Endothelial cell of umbilical vein (primary cell): ENCODE data around the gene RAMAC. TPM values are rescaled to one million over a fixed set of nuclear protein-coding genes. Genes with fewer than 3 reads are reported as not detected.

Source experiments
- BruUV-seq: library from RNA; stranded (reverse); fragments of 400-500 nt; replicated peaks from 2 replicates; lab custom pipeline; 2021; lab: Mats Ljungman, UMichigan
- CTCF ChIA-PET: fragments of 300-600, 350-600 bp; sonication (Branson Sonifier 250); formaldehyde crosslinking; loops from one replicate; lab custom pipeline; 2021; ENCODE audit warnings: antibody characterized with exemption, inconsistent platforms; lab: Charles Lee
- POLR2A ChIA-PET: fragments of 300-600, 350-600 bp; sonication (Branson Sonifier 250); formaldehyde crosslinking; loops from one replicate; lab custom pipeline; 2021; ENCODE audit warnings: antibody characterized with exemption, inconsistent platforms; lab: Charles Lee
- DNase-seq: peaks from one replicate; pipeline ENCODE4 v3.0.0-alpha.2; 2011; ENCODE audit warnings: low read depth, low spot score
- FAIRE-seq: peaks from 2 replicates; lab custom pipeline; 2011; peaks lifted over from hg19 to GRCh38; lab: Jason Lieb, UNC
- H2AFZ ChIP-seq: 2 replicates; pipeline ENCODE4 v1.6.0; 2012; ENCODE audit warnings: low read depth, low read length, control low read depth, inconsistent platforms
- H3K27ac ChIP-seq: 2 replicates; pipeline ENCODE4 v1.5.1; 2011; ENCODE audit warnings: low read depth, mild to moderate bottlenecking, control low read depth, low read length, moderate library complexity; ENCODE audit not compliant: insufficient read depth
- H3K27me3 ChIP-seq, 2 experiments: 2 replicates each; pipeline versions ENCODE4 v1.6.0 to v1.6.1; 2011; ENCODE audit warnings: low read length in 2 of 2, mixed read lengths in 1 of 2; ENCODE audit not compliant: control insufficient read depth in 2 of 2, insufficient read depth in 2 of 2
- H3K36me3 ChIP-seq, 2 experiments: 2 replicates in 1 of 2; 3 replicates in 1 of 2; pipeline ENCODE4 v1.5.1; 2011; ENCODE audit warnings: low read length in 2 of 2, mild to moderate bottlenecking in 1 of 2, moderate library complexity in 1 of 2; ENCODE audit not compliant: control insufficient read depth in 2 of 2, insufficient read depth in 2 of 2; ENCODE audit errors: extremely low read depth in 1 of 2
- H3K4me1 ChIP-seq: 3 replicates; pipeline ENCODE4 v1.5.1; 2011; ENCODE audit warnings: mild to moderate bottlenecking, low read length; ENCODE audit not compliant: control insufficient read depth, insufficient read depth; ENCODE audit errors: extremely low read depth
- H3K4me2 ChIP-seq: 2 replicates; pipeline ENCODE4 v1.6.1; 2011; ENCODE audit warnings: low read length, control low read depth, mixed read lengths; ENCODE audit not compliant: insufficient read depth
- H3K4me3 ChIP-seq, 3 experiments: fragments of 200-600 bp in 1 of 3; sonication (generic), shearing (Covaris generic) in 1 of 3; replicated peaks in 1 of 3; 2 replicates each; pipeline ENCODE4 v1.5.1; 2011 to 2016; ENCODE audit warnings: control low read depth in 3 of 3, low read length in 3 of 3, mild to moderate bottlenecking in 2 of 3, inconsistent platforms in 1 of 3, low read depth in 1 of 3, moderate library complexity in 1 of 3; ENCODE audit not compliant: insufficient read depth in 1 of 3
- H3K79me2 ChIP-seq: 2 replicates; pipeline ENCODE4 v1.6.0; 2012; ENCODE audit warnings: low read length, inconsistent platforms; ENCODE audit not compliant: control insufficient read depth, insufficient read depth
- H3K9ac ChIP-seq: replicated peaks from 2 replicates; pipeline ENCODE3; 2011; ENCODE audit warnings: low read length, control low read depth; ENCODE audit not compliant: insufficient read depth; ENCODE audit errors: extremely low read depth
- H3K9me1 ChIP-seq: replicated peaks from 3 replicates; pipeline ENCODE4 v1.6.0; 2011; ENCODE audit warnings: mild to moderate bottlenecking, low read length; ENCODE audit not compliant: control insufficient read depth, insufficient read depth; ENCODE audit errors: extremely low read depth
- H3K9me3 ChIP-seq: replicated peaks from 2 replicates; pipeline ENCODE4 v1.5.1; 2012; ENCODE audit warnings: low read length, inconsistent platforms; ENCODE audit not compliant: control insufficient read depth, insufficient read depth
- H4K20me1 ChIP-seq: replicated peaks from 2 replicates; pipeline ENCODE3; 2011; ENCODE audit warnings: mild to moderate bottlenecking, low read length; ENCODE audit not compliant: control insufficient read depth, insufficient read depth; ENCODE audit errors: extremely low read depth
- EZH2 ChIP-seq: IDR thresholded peaks from 2 replicates; pipeline ENCODE4 v1.6.1; 2012; ENCODE audit warnings: borderline replicate concordance, low read depth, mild to moderate bottlenecking, moderate library complexity, low read length, inconsistent platforms; ENCODE audit not compliant: severe bottlenecking
- FOS ChIP-seq: IDR thresholded peaks from 2 replicates; pipeline ENCODE4 v1.6.1; 2011; ENCODE audit warnings: mild to moderate bottlenecking, low read length, moderate library complexity, borderline replicate concordance; ENCODE audit not compliant: insufficient read depth
- GATA2 ChIP-seq: IDR thresholded peaks from 2 replicates; pipeline ENCODE4 v1.7.0; 2011; ENCODE audit warnings: low read depth, mild to moderate bottlenecking, moderate library complexity, mixed read lengths, low read length; ENCODE audit not compliant: insufficient read length, insufficient read depth
- JUN ChIP-seq: IDR thresholded peaks from 2 replicates; pipeline ENCODE4 v1.6.1; 2011; ENCODE audit warnings: borderline replicate concordance, low read depth; ENCODE audit not compliant: insufficient read length, insufficient read depth
- MYC ChIP-seq: IDR thresholded peaks from one replicate; pipeline ENCODE4 v1.6.1; 2011; ENCODE audit warnings: mild to moderate bottlenecking, low read depth, low read length
- POLR2A ChIP-seq: IDR thresholded peaks from 2 replicates; pipeline ENCODE4 v1.6.1; 2012; ENCODE audit warnings: low read depth, mild to moderate bottlenecking, control low read depth, low read length
- POLR2AphosphoS5 ChIP-seq: IDR thresholded peaks from 2 replicates; pipeline ENCODE4 v1.6.1; 2012; ENCODE audit warnings: low read depth, mild to moderate bottlenecking, control low read depth, low read length, moderate library complexity; ENCODE audit not compliant: insufficient read depth
- dilution Hi-C: fragments of 300-500 bp; cut with MboI; formaldehyde crosslinking; loops from one replicate; pipeline ENCODE4 v1.15.0; 2019; ENCODE audit warnings: low sequenced_read_pairs; ENCODE audit not compliant: extremely low pct_ligation_motif_present
- intact Hi-C: fragments of 100-400 bp; cut with micrococcal nuclease; formaldehyde crosslinking; loops from one replicate; pipeline ENCODE4 v1.10.0; 2022
- polyA plus RNA-seq, 4 experiments: library from polyadenylated mRNA; depleted of rRNA in 3 of 4; stranded (reverse) in 3 of 4; unstranded in 1 of 4; fragments of >200 nt; gene quantifications; 2 replicates each; pipeline versions ENCODE4 v1.2.1 to v1.2.3, GENCODE V29; 2011 to 2012; ENCODE audit warnings: missing spikeins in 1 of 4
- total RNA-seq: library from RNA; stranded (reverse); gene quantifications from 2 replicates; pipeline ENCODE4 v1.2.3, GENCODE V29; 2021
- TF ChIP-seq, protein P1 (sequence below), 2 donors: IDR thresholded peaks; 1 replicate in 1 of 2; 2 replicates in 1 of 2; pipeline ENCODE4 v1.5.1; 2011; ENCODE audit warnings: low read length in 2 of 2, mild to moderate bottlenecking in 2 of 2, moderate library complexity in 2 of 2, control low read depth in 1 of 2, inconsistent platforms in 1 of 2, low read depth in 1 of 2; ENCODE audit not compliant: insufficient read depth in 1 of 2; ENCODE audit errors: extremely low read depth in 1 of 2
- TF ChIP-seq, protein P2 (sequence below): IDR thresholded peaks from 2 replicates; pipeline ENCODE4 v1.6.1; 2011; ENCODE audit not compliant: insufficient read depth, insufficient read length

The RAMAC gene
- total and polyA plus RNA-seq, 2 donors (not counting 3 experiments of a cell fraction or from before 2014, with no cell fraction given): 12.5 to 14.1 TPM

DNA sequence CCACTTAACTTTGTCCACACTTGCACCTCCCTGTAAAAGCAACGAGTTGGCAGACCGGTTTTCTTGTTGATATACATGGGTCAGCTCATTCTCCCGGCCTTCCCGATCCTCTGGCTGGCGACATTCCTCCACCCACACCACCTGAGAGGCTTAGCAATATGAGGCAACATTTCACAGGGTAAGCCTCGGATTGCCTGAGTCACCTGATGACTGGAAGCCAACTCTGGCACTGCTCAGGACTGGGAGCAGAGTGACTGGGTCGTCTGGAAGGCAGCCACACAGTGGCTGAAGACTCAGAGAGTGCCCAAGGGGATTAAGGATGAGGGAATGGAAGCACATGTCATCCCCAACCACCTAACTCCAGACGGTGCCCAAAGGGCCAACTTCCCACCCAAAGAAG is 43.3 kb upstream of the RAMAC start:
- Histone ChIP-seq H3K9me1 (no peaks in the 10 kb centered on the region), H2AFZ (no peak overlapping the region), H4K20me1 (no peaks in the 10 kb centered on the region), H3K4me1 (no peaks in the 10 kb centered on the region), H3K4me3 (no peak overlapping the region), H3K36me3 (no peaks in the 10 kb centered on the region), H3K27me3 (no peaks in the 10 kb centered on the region), H3K27ac (no peak overlapping the region), H3K79me2 (no peaks in the 10 kb centered on the region), H3K4me2 (no peak overlapping the region), H3K9ac (no peak overlapping the region), H3K9me3 (no peaks in the 10 kb centered on the region)
- no peak for TF ChIP-seq MYC
- DNase-seq (no peak), FAIRE-seq (no peak)
- no TSS peak for BruUV-seq
- intact Hi-C loops (no loop called here), dilution Hi-C loops (no loop called here)
- CTCF ChIA-PET: no interaction called here
- POLR2A ChIA-PET: interaction anchor here (0.6 kb wide), 1 partner anchor 29 kb away, joined by 4 read pairs; no protein-coding TSS in a partner anchor

DNA sequence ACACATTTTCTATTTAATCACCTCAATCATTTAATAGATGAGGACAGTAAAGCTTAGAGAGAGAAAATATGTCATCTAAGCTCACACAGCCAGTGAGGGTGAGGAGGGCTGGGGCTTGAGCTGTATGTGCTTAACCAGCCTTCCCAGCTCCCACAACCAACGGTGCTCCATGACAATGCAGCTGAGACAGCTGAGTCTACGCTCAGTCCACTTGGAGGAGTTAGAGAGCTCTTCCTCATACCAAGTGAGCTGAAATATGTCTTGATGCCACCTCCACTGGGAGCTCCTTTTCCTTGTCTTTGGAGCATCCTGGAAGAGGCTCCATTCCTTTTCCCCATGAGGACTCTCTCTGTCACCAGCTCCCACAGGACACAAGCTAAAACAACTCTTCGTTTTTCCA is 42.8 kb upstream of the RAMAC start:
- Histone ChIP-seq H3K36me3 (no peaks in the 10 kb centered on the region), H3K4me1 (no peaks in the 10 kb centered on the region), H4K20me1 (no peaks in the 10 kb centered on the region), H3K9me3 (no peaks in the 10 kb centered on the region), H3K27ac (no peak overlapping the region), H2AFZ (no peak overlapping the region), H3K9me1 (no peaks in the 10 kb centered on the region), H3K27me3 (no peaks in the 10 kb centered on the region), H3K4me3 (no peak overlapping the region), H3K79me2 (no peaks in the 10 kb centered on the region), H3K9ac (no peak overlapping the region), H3K4me2 (no peak overlapping the region)
- no TSS peak for BruUV-seq
- intact Hi-C loops (no loop called here), dilution Hi-C loops (no loop called here)
- DNase-seq: no peak
- no peak for FAIRE-seq
- no peak for TF ChIP-seq FOS
- TF ChIP-seq, protein P1, sequence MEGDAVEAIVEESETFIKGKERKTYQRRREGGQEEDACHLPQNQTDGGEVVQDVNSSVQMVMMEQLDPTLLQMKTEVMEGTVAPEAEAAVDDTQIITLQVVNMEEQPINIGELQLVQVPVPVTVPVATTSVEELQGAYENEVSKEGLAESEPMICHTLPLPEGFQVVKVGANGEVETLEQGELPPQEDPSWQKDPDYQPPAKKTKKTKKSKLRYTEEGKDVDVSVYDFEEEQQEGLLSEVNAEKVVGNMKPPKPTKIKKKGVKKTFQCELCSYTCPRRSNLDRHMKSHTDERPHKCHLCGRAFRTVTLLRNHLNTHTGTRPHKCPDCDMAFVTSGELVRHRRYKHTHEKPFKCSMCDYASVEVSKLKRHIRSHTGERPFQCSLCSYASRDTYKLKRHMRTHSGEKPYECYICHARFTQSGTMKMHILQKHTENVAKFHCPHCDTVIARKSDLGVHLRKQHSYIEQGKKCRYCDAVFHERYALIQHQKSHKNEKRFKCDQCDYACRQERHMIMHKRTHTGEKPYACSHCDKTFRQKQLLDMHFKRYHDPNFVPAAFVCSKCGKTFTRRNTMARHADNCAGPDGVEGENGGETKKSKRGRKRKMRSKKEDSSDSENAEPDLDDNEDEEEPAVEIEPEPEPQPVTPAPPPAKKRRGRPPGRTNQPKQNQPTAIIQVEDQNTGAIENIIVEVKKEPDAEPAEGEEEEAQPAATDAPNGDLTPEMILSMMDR (IDR thresholded peaks at IDR 0.05; ENCODE audit: extremely low read depth in 1 of 2, insufficient read depth in 1 of 2, low read depth in 1 of 2, low read length in 2 of 2): no peak
- TF ChIP-seq, protein P2, sequence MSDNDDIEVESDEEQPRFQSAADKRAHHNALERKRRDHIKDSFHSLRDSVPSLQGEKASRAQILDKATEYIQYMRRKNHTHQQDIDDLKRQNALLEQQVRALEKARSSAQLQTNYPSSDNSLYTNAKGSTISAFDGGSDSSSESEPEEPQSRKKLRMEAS: no peak
- no peak for TF ChIP-seq MYC
- no peak for TF ChIP-seq JUN
- TF ChIP-seq POLR2A: no peak
- no peak for TF ChIP-seq EZH2
- no peak for TF ChIP-seq GATA2
- no peak for TF ChIP-seq POLR2AphosphoS5
- ChIA-PET POLR2A (no interaction called here), CTCF (no interaction called here)
